Endothelial cell of umbilical vein (primary cell): Measurements from ENCODE around the gene PI4K2B. TPM values are rescaled to one million over a fixed set of nuclear protein-coding genes. Genes with fewer than 3 reads are reported as not detected.

Source experiments
- BruUV-seq: library from RNA; stranded (reverse); fragments of 400-500 nt; replicated peaks from 2 replicates; lab custom pipeline; 2021; lab: Mats Ljungman, UMichigan
- CTCF ChIA-PET: fragments of 300-600, 350-600 bp; sonication (Branson Sonifier 250); formaldehyde crosslinking; loops from one replicate; lab custom pipeline; 2021; ENCODE audit warnings: antibody characterized with exemption, inconsistent platforms; lab: Charles Lee
- POLR2A ChIA-PET: fragments of 300-600, 350-600 bp; sonication (Branson Sonifier 250); formaldehyde crosslinking; loops from one replicate; lab custom pipeline; 2021; ENCODE audit warnings: antibody characterized with exemption, inconsistent platforms; lab: Charles Lee
- DNase-seq: peaks from one replicate; pipeline ENCODE4 v3.0.0-alpha.2; 2011; ENCODE audit warnings: low read depth, low spot score
- FAIRE-seq: peaks from 2 replicates; lab custom pipeline; 2011; peaks lifted over from hg19 to GRCh38; lab: Jason Lieb, UNC
- H2AFZ ChIP-seq: 2 replicates; pipeline ENCODE4 v1.6.0; 2012; ENCODE audit warnings: low read depth, low read length, control low read depth, inconsistent platforms
- H3K27ac ChIP-seq: 2 replicates; pipeline ENCODE4 v1.5.1; 2011; ENCODE audit warnings: low read depth, mild to moderate bottlenecking, control low read depth, low read length, moderate library complexity; ENCODE audit not compliant: insufficient read depth
- H3K27me3 ChIP-seq, 2 experiments: 2 replicates each; pipeline versions ENCODE4 v1.6.0 to v1.6.1; 2011; ENCODE audit warnings: low read length in 2 of 2, mixed read lengths in 1 of 2; ENCODE audit not compliant: control insufficient read depth in 2 of 2, insufficient read depth in 2 of 2
- H3K36me3 ChIP-seq, 2 experiments: 2 replicates in 1 of 2; 3 replicates in 1 of 2; pipeline ENCODE4 v1.5.1; 2011; ENCODE audit warnings: low read length in 2 of 2, mild to moderate bottlenecking in 1 of 2, moderate library complexity in 1 of 2; ENCODE audit not compliant: control insufficient read depth in 2 of 2, insufficient read depth in 2 of 2; ENCODE audit errors: extremely low read depth in 1 of 2
- H3K4me1 ChIP-seq: 3 replicates; pipeline ENCODE4 v1.5.1; 2011; ENCODE audit warnings: mild to moderate bottlenecking, low read length; ENCODE audit not compliant: control insufficient read depth, insufficient read depth; ENCODE audit errors: extremely low read depth
- H3K4me2 ChIP-seq: 2 replicates; pipeline ENCODE4 v1.6.1; 2011; ENCODE audit warnings: low read length, control low read depth, mixed read lengths; ENCODE audit not compliant: insufficient read depth
- H3K4me3 ChIP-seq, 3 experiments: fragments of 200-600 bp in 1 of 3; sonication (generic), shearing (Covaris generic) in 1 of 3; replicated peaks in 1 of 3; 2 replicates each; pipeline ENCODE4 v1.5.1; 2011 to 2016; ENCODE audit warnings: control low read depth in 3 of 3, low read length in 3 of 3, mild to moderate bottlenecking in 2 of 3, inconsistent platforms in 1 of 3, low read depth in 1 of 3, moderate library complexity in 1 of 3; ENCODE audit not compliant: insufficient read depth in 1 of 3
- H3K79me2 ChIP-seq: 2 replicates; pipeline ENCODE4 v1.6.0; 2012; ENCODE audit warnings: low read length, inconsistent platforms; ENCODE audit not compliant: control insufficient read depth, insufficient read depth
- H3K9ac ChIP-seq: replicated peaks from 2 replicates; pipeline ENCODE3; 2011; ENCODE audit warnings: low read length, control low read depth; ENCODE audit not compliant: insufficient read depth; ENCODE audit errors: extremely low read depth
- H3K9me1 ChIP-seq: replicated peaks from 3 replicates; pipeline ENCODE4 v1.6.0; 2011; ENCODE audit warnings: mild to moderate bottlenecking, low read length; ENCODE audit not compliant: control insufficient read depth, insufficient read depth; ENCODE audit errors: extremely low read depth
- H3K9me3 ChIP-seq: replicated peaks from 2 replicates; pipeline ENCODE4 v1.5.1; 2012; ENCODE audit warnings: low read length, inconsistent platforms; ENCODE audit not compliant: control insufficient read depth, insufficient read depth
- H4K20me1 ChIP-seq: replicated peaks from 2 replicates; pipeline ENCODE3; 2011; ENCODE audit warnings: mild to moderate bottlenecking, low read length; ENCODE audit not compliant: control insufficient read depth, insufficient read depth; ENCODE audit errors: extremely low read depth
- EZH2 ChIP-seq: IDR thresholded peaks from 2 replicates; pipeline ENCODE4 v1.6.1; 2012; ENCODE audit warnings: borderline replicate concordance, low read depth, mild to moderate bottlenecking, moderate library complexity, low read length, inconsistent platforms; ENCODE audit not compliant: severe bottlenecking
- FOS ChIP-seq: IDR thresholded peaks from 2 replicates; pipeline ENCODE4 v1.6.1; 2011; ENCODE audit warnings: mild to moderate bottlenecking, low read length, moderate library complexity, borderline replicate concordance; ENCODE audit not compliant: insufficient read depth
- GATA2 ChIP-seq: IDR thresholded peaks from 2 replicates; pipeline ENCODE4 v1.7.0; 2011; ENCODE audit warnings: low read depth, mild to moderate bottlenecking, moderate library complexity, mixed read lengths, low read length; ENCODE audit not compliant: insufficient read length, insufficient read depth
- JUN ChIP-seq: IDR thresholded peaks from 2 replicates; pipeline ENCODE4 v1.6.1; 2011; ENCODE audit warnings: borderline replicate concordance, low read depth; ENCODE audit not compliant: insufficient read length, insufficient read depth
- MAX ChIP-seq: IDR thresholded peaks from 2 replicates; pipeline ENCODE4 v1.6.1; 2011; ENCODE audit not compliant: insufficient read depth, insufficient read length
- MYC ChIP-seq: IDR thresholded peaks from one replicate; pipeline ENCODE4 v1.6.1; 2011; ENCODE audit warnings: mild to moderate bottlenecking, low read depth, low read length
- POLR2A ChIP-seq: IDR thresholded peaks from 2 replicates; pipeline ENCODE4 v1.6.1; 2012; ENCODE audit warnings: low read depth, mild to moderate bottlenecking, control low read depth, low read length
- POLR2AphosphoS5 ChIP-seq: IDR thresholded peaks from 2 replicates; pipeline ENCODE4 v1.6.1; 2012; ENCODE audit warnings: low read depth, mild to moderate bottlenecking, control low read depth, low read length, moderate library complexity; ENCODE audit not compliant: insufficient read depth
- dilution Hi-C: fragments of 300-500 bp; cut with MboI; formaldehyde crosslinking; loops from one replicate; pipeline ENCODE4 v1.15.0; 2019; ENCODE audit warnings: low sequenced_read_pairs; ENCODE audit not compliant: extremely low pct_ligation_motif_present
- intact Hi-C: fragments of 100-400 bp; cut with micrococcal nuclease; formaldehyde crosslinking; loops from one replicate; pipeline ENCODE4 v1.10.0; 2022
- polyA plus RNA-seq, 4 experiments: library from polyadenylated mRNA; depleted of rRNA in 3 of 4; stranded (reverse) in 3 of 4; unstranded in 1 of 4; fragments of >200 nt; gene quantifications; 2 replicates each; pipeline versions ENCODE4 v1.2.1 to v1.2.3, GENCODE V29; 2011 to 2012; ENCODE audit warnings: missing spikeins in 1 of 4
- total RNA-seq: library from RNA; stranded (reverse); gene quantifications from 2 replicates; pipeline ENCODE4 v1.2.3, GENCODE V29; 2021
- TF ChIP-seq, protein P1 (sequence below), 2 donors: IDR thresholded peaks; 1 replicate in 1 of 2; 2 replicates in 1 of 2; pipeline ENCODE4 v1.5.1; 2011; ENCODE audit warnings: low read length in 2 of 2, mild to moderate bottlenecking in 2 of 2, moderate library complexity in 2 of 2, control low read depth in 1 of 2, inconsistent platforms in 1 of 2, low read depth in 1 of 2; ENCODE audit not compliant: insufficient read depth in 1 of 2; ENCODE audit errors: extremely low read depth in 1 of 2

Gene PI4K2B
- total and polyA plus RNA-seq, 2 donors (not counting 3 experiments of a cell fraction or from before 2014, with no cell fraction given): 3.5 to 19.3 TPM

GRCh38 chr4:25271866-25272265, 38.0 kb downstream of the PI4K2B start:
- TF ChIP-seq FOS (no peak), GATA2 (no peak), POLR2A (no peak), MAX (no peak), JUN (no peak), POLR2AphosphoS5 (no peak), MYC (no peak), EZH2 (no peak)
- TF ChIP-seq, protein P1, sequence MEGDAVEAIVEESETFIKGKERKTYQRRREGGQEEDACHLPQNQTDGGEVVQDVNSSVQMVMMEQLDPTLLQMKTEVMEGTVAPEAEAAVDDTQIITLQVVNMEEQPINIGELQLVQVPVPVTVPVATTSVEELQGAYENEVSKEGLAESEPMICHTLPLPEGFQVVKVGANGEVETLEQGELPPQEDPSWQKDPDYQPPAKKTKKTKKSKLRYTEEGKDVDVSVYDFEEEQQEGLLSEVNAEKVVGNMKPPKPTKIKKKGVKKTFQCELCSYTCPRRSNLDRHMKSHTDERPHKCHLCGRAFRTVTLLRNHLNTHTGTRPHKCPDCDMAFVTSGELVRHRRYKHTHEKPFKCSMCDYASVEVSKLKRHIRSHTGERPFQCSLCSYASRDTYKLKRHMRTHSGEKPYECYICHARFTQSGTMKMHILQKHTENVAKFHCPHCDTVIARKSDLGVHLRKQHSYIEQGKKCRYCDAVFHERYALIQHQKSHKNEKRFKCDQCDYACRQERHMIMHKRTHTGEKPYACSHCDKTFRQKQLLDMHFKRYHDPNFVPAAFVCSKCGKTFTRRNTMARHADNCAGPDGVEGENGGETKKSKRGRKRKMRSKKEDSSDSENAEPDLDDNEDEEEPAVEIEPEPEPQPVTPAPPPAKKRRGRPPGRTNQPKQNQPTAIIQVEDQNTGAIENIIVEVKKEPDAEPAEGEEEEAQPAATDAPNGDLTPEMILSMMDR (IDR thresholded peaks at IDR 0.05; ENCODE audit: extremely low read depth in 1 of 2, insufficient read depth in 1 of 2, low read depth in 1 of 2, low read length in 2 of 2): no peak
- intact Hi-C loops (no loop called here), dilution Hi-C loops (no loop called here)
- CTCF ChIA-PET: interaction anchor here (0.9 to 1.3 kb wide), 5 partner anchors 9 to 95 kb away, joined by 3 to 5 read pairs (median 3); partner anchors contain the start of gene ZCCHC4
- FAIRE-seq (no peak), DNase-seq (no peak)
- Histone ChIP-seq H3K27me3 (no peaks in the 10 kb centered on the region), H4K20me1 (no peaks in the 10 kb centered on the region), H3K27ac (no peak overlapping the region), H3K4me3 (no peak overlapping the region), H3K9me1 (no peaks in the 10 kb centered on the region), H3K4me1 (no peaks in the 10 kb centered on the region), H2AFZ (no peak overlapping the region), H3K4me2 (no peak overlapping the region), H3K9ac (no peak overlapping the region), H3K36me3 (no peaks in the 10 kb centered on the region), H3K9me3 (no peaks in the 10 kb centered on the region), H3K79me2 (no peaks in the 10 kb centered on the region)
- no TSS peak for BruUV-seq
- POLR2A ChIA-PET: no interaction called here
